NT2/D1 (cell line): ENCODE measurements around the gene TIMM50.

Experiments
- DNase-seq: peaks from one replicate; pipeline ENCODE4 v3.0.0-alpha.2; 2011; ENCODE audit warnings: low read depth, low spot score
- H3K27me3 ChIP-seq: 2 replicates; pipeline ENCODE4 v1.6.0; 2011; ENCODE audit warnings: mild to moderate bottlenecking; ENCODE audit not compliant: insufficient read length, insufficient read depth
- H3K36me3 ChIP-seq: 2 replicates; pipeline ENCODE4 v1.6.1; 2011; ENCODE audit warnings: mild to moderate bottlenecking, low read length, mixed read lengths; ENCODE audit not compliant: insufficient read depth, insufficient read length
- H3K4me1 ChIP-seq: 2 replicates; pipeline ENCODE4 v1.5.1; 2011; ENCODE audit not compliant: insufficient read depth, insufficient read length
- H3K4me3 ChIP-seq: 2 replicates; pipeline ENCODE4 v1.5.1; 2011; ENCODE audit warnings: low read depth; ENCODE audit not compliant: insufficient read length
- H3K9ac ChIP-seq: 2 replicates; pipeline ENCODE4 v1.6.0; 2011; ENCODE audit warnings: low read depth; ENCODE audit not compliant: insufficient read length
- H3K9me3 ChIP-seq: 2 replicates; pipeline ENCODE4 v1.5.1; 2011; ENCODE audit warnings: mild to moderate bottlenecking, low read length; ENCODE audit not compliant: insufficient read depth
- SUZ12 ChIP-seq: IDR thresholded peaks from 2 replicates; pipeline ENCODE4 v1.6.1; 2011; ENCODE audit not compliant: insufficient read length, insufficient read depth; ENCODE audit errors: extremely low read depth
- YY1 ChIP-seq: IDR thresholded peaks from 2 replicates; pipeline ENCODE4 v1.6.1; 2011; ENCODE audit not compliant: insufficient read length, insufficient read depth
- ZNF274 ChIP-seq: IDR thresholded peaks from 2 replicates; pipeline ENCODE4 v1.6.1; 2011; ENCODE audit warnings: mild to moderate bottlenecking, low read depth, low read length

The TIMM50 gene

GRCh38 chr19:39463403-39463802 lies 17.2 kb upstream of the TIMM50 start:
- TF ChIP-seq SUZ12 (no peak), ZNF274 (no peak), YY1 (no peak)
- no peak overlapping the region for H3K4me3 ChIP-seq
- DNase-seq = no peak
- no peaks in the 10 kb centered on the region for H3K27me3 ChIP-seq
- no peaks in the 10 kb centered on the region for H3K4me1 ChIP-seq
- peaks cover 78% of the 10 kb centered on the region for H3K36me3 ChIP-seq
- no peak overlapping the region for H3K9ac ChIP-seq
- no peaks in the 10 kb centered on the region for H3K9me3 ChIP-seq

- no peak for DNase-seq
- Histone ChIP-seq H3K4me3 (no peak overlapping the region), H3K36me3 (peaks cover 78% of the 10 kb centered on the region), H3K27me3 (no peaks in the 10 kb centered on the region), H3K9ac (no peak overlapping the region), H3K9me3 (no peaks in the 10 kb centered on the region), H3K4me1 (no peaks in the 10 kb centered on the region)
- no peak for TF ChIP-seq ZNF274
- no peak for TF ChIP-seq YY1
- no peak for TF ChIP-seq SUZ12
Measured at GRCh38 chr19:39465956-39466747, 14.5 kb upstream of the TIMM50 start.

- no peak for DNase-seq
- no peaks in the 10 kb centered on the region for H3K9me3 ChIP-seq
Measured at GRCh38 chr19:39467941-39468340, 12.7 kb upstream of the TIMM50 start.

GRCh38 chr19:39469036-39469435 lies 11.6 kb upstream of the TIMM50 start:
- Histone ChIP-seq H3K9ac (no peak overlapping the region), H3K4me1 (no peaks in the 10 kb centered on the region), H3K36me3 (peaks cover 94% of the 10 kb centered on the region), H3K9me3 (no peaks in the 10 kb centered on the region), H3K4me3 (no peak overlapping the region), H3K27me3 (no peaks in the 10 kb centered on the region)
- TF ChIP-seq ZNF274 (no peak), SUZ12 (no peak)
- no peak for DNase-seq

More at GRCh38 chr19:39467941-39468340, 12.7 kb upstream of the TIMM50 start:
- H3K27me3 ChIP-seq = no peaks in the 10 kb centered on the region
- TF ChIP-seq SUZ12 (no peak), YY1 (no peak), ZNF274 (no peak)
- no peaks in the 10 kb centered on the region for H3K4me1 ChIP-seq
- peaks cover 86% of the 10 kb centered on the region for H3K36me3 ChIP-seq
- no peak overlapping the region for H3K9ac ChIP-seq
- H3K4me3 ChIP-seq = no peak overlapping the region

- H3K9ac ChIP-seq = no peak overlapping the region
- no peaks in the 10 kb centered on the region for H3K27me3 ChIP-seq
- no peak for DNase-seq
- peaks cover 2% of the 10 kb centered on the region for H3K4me1 ChIP-seq
- H3K9me3 ChIP-seq = no peaks in the 10 kb centered on the region
- peaks cover 96% of the 10 kb centered on the region for H3K36me3 ChIP-seq
- no peak overlapping the region for H3K4me3 ChIP-seq
- TF ChIP-seq SUZ12 = no peak
- no peak for TF ChIP-seq YY1
- no peak for TF ChIP-seq ZNF274
Measured at GRCh38 chr19:39469567-39469966, 11.1 kb upstream of the TIMM50 start.

GRCh38 chr19:39470724-39471339 lies 9.8 kb upstream of the TIMM50 start:
- no peaks in the 10 kb centered on the region for H3K9me3 ChIP-seq
- no peak overlapping the region for H3K4me3 ChIP-seq
- TF ChIP-seq YY1 (no peak), SUZ12 (no peak), ZNF274 (no peak)
- H3K9ac ChIP-seq = no peak overlapping the region
- DNase-seq = no peak
- no peaks in the 10 kb centered on the region for H3K27me3 ChIP-seq
- H3K36me3 ChIP-seq = peaks cover 95% of the 10 kb centered on the region
- H3K4me1 ChIP-seq = peaks cover 5% of the 10 kb centered on the region

GRCh38 chr19:39471756-39472536 lies 8.7 kb upstream of the TIMM50 start:
- no peaks in the 10 kb centered on the region for H3K27me3 ChIP-seq
- no peak for DNase-seq
- no peak overlapping the region for H3K9ac ChIP-seq
- no peaks in the 10 kb centered on the region for H3K9me3 ChIP-seq
- H3K36me3 ChIP-seq = peaks cover 94% of the 10 kb centered on the region
- no peak overlapping the region for H3K4me3 ChIP-seq
- peaks cover 5% of the 10 kb centered on the region for H3K4me1 ChIP-seq
- no peak for TF ChIP-seq YY1
- TF ChIP-seq SUZ12 = no peak
- no peak for TF ChIP-seq ZNF274
